Right atrium auricular region (tissue), 2 donors: Measurements from ENCODE around the gene OR5AN1. TPM values are rescaled to one million over a fixed set of nuclear protein-coding genes. Genes with fewer than 3 reads are reported as not detected.
"Not testable (repeated sequence)": the region's sequence is repeated elsewhere in the genome, so short reads cannot be mapped to it uniquely, and the experiment has no call there.

Source experiments
- DNase-seq: peaks from one replicate; pipeline ENCODE4 v3.0.0-alpha.2; 2019; ENCODE audit warnings: low spot score
- H3K27ac ChIP-seq, 2 donors: fragments of 200-600 bp; sonication (generic); 1 replicate in 1 of 2; 2 replicates in 1 of 2; pipeline ENCODE4 v1.5.1; 2016 to 2019
- H3K27me3 ChIP-seq, 2 donors: fragments of 200-600 bp; sonication (generic); one replicate each; pipeline versions ENCODE4 v1.5.1 to v1.6.0; 2017 to 2019
- H3K36me3 ChIP-seq: fragments of 200-600 bp; sonication (generic); one replicate; pipeline ENCODE4 v1.5.1; 2016
- H3K4me1 ChIP-seq, 2 donors: fragments of 200-600 bp; sonication (generic); one replicate each; pipeline versions ENCODE4 v1.5.1 to v1.6.0; 2017 to 2019
- H3K4me3 ChIP-seq, 2 donors: fragments of 200-600 bp; sonication (generic); 1 replicate in 1 of 2; 2 replicates in 1 of 2; pipeline ENCODE4 v1.5.1; 2017 to 2019; ENCODE audit warnings: mild to moderate bottlenecking in 1 of 2, moderate library complexity in 1 of 2
- H3K9me3 ChIP-seq, 2 donors: fragments of 200-600 bp; sonication (generic); one replicate each; pipeline ENCODE4 v1.5.1; 2019
- total RNA-seq, 2 donors: library from RNA; depleted of rRNA; stranded (reverse); fragments of >200 nt; gene quantifications; one replicate each; pipeline ENCODE4 v1.1.0, GENCODE V29; 2016
- TF ChIP-seq, protein P1 (sequence below), 2 donors: fragments of 200-600 bp; sonication (generic); IDR thresholded peaks; one replicate each; pipeline ENCODE4 v1.5.1; 2019; ENCODE audit warnings: antibody characterized with exemption in 2 of 2

OR5AN1 gene, protein sequence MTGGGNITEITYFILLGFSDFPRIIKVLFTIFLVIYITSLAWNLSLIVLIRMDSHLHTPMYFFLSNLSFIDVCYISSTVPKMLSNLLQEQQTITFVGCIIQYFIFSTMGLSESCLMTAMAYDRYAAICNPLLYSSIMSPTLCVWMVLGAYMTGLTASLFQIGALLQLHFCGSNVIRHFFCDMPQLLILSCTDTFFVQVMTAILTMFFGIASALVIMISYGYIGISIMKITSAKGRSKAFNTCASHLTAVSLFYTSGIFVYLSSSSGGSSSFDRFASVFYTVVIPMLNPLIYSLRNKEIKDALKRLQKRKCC
- total RNA-seq: not detected

DNA sequence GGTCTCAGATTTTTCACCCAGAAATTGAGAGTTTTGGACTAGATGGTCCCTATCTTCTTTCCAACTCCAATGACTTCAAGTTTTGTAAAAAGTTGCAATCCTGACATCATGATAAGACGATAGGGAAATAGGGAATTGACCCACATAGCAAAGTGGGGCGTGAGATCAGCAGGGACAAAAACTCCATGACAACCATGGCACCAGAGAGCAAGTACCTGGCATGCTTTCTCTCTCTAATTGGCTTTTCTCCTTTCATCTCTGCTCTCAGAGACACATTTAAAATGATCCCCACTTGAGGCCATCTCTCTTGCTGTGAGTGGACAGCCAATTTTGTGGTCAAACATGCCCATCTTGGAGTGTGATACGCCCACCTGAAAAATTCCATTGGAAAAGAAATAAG lies at the start of gene OR5AN1:
TSS of gene OR5AN1 (plus strand) at position 301 of the 400 bp plus-strand sequence. CDS start 5,564 bp downstream, outside the sequence.
- Histone ChIP-seq H3K36me3 (no peaks in the 10 kb centered on the region), H3K27ac (no peak within 1 kb of the TSS), H3K27me3 (no peaks in the 10 kb centered on the region), H3K9me3 (no peaks in the 10 kb centered on the region), H3K4me3 (no peak within 1 kb of the TSS), H3K4me1 (no peaks in the 10 kb centered on the region)
- TF ChIP-seq, protein P1, sequence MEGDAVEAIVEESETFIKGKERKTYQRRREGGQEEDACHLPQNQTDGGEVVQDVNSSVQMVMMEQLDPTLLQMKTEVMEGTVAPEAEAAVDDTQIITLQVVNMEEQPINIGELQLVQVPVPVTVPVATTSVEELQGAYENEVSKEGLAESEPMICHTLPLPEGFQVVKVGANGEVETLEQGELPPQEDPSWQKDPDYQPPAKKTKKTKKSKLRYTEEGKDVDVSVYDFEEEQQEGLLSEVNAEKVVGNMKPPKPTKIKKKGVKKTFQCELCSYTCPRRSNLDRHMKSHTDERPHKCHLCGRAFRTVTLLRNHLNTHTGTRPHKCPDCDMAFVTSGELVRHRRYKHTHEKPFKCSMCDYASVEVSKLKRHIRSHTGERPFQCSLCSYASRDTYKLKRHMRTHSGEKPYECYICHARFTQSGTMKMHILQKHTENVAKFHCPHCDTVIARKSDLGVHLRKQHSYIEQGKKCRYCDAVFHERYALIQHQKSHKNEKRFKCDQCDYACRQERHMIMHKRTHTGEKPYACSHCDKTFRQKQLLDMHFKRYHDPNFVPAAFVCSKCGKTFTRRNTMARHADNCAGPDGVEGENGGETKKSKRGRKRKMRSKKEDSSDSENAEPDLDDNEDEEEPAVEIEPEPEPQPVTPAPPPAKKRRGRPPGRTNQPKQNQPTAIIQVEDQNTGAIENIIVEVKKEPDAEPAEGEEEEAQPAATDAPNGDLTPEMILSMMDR (IDR thresholded peaks at IDR 0.05): no peak
- DNase-seq: no peak

DNA sequence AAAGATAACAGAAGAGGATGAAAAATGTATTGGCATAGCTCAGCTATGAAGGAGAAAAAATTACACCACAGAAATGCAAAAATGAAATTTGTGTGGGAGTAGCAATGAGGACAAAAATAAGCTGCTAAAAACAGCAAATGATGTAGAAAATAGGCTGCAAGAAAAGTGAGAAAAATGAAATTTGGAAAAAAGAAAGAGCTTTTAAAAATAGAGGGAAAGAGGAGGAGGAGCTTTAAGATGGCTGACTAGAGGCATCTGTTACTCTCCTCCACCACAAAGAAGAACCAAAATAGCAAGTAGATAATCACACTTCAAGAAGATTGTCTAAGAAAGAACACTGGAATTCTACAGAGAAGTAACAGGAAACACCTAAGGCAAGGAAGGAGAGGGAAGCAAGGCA lies 23.7 kb upstream of the OR5AN1 start:
- H3K27me3 ChIP-seq: no peaks in the 10 kb centered on the region
- H3K4me1 ChIP-seq: no peaks in the 10 kb centered on the region
- H3K27ac ChIP-seq: no peak overlapping the region
- H3K36me3 ChIP-seq: no peaks in the 10 kb centered on the region
- H3K9me3 ChIP-seq: peaks cover 0 to 5% of the 10 kb centered on the region in 2 donors
- DNase-seq: no peak
- H3K4me3 ChIP-seq: no peak overlapping the region
- TF ChIP-seq, protein P1 (IDR thresholded peaks at IDR 0.05): no peak

DNA sequence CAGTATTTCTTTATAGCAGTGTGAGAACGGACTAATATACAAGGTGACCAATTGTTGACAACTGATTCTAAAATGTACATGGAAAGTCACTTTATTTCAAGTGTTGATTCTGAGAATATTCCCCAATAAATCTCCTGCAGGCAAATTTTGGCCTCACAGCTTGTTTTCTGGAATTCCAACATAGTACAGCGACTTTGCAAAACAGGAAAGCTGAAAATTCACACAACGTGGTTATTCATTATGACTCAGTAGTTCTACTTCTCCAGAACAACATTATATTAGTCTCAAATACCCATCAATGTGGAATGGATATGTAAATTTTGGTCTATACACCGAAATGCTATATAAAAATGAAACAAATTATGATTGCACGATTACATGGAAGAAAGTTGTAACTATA lies 22.5 kb upstream of the OR5AN1 start:
- TF ChIP-seq, protein P1 (IDR thresholded peaks at IDR 0.05): no peak
- no peaks in the 10 kb centered on the region for H3K36me3 ChIP-seq
- no peak overlapping the region for H3K4me3 ChIP-seq
- H3K27me3 ChIP-seq: no peaks in the 10 kb centered on the region
- no peak overlapping the region for H3K27ac ChIP-seq
- no peaks in the 10 kb centered on the region for H3K4me1 ChIP-seq
- DNase-seq: no peak
- H3K9me3 ChIP-seq: peaks cover 0 to 5% of the 10 kb centered on the region in 2 donors

DNA sequence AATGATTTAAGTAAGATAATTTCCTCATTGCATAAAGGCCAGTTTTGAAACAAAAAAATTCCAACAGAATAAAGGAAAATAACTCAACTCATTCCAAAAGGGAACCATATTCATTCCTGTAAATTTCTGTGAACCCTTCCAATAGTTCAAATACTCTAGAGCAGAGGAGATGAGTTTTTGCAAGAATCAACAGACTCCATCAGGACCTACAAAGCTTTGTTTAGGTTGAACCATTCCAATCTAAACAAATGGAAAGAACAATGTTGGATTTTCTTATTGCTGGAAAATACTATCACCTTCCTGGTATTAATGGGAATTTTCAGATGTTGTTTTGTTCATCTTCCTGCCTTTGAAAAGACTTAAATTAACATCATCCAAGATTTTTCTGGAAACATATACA lies 21.8 kb upstream of the OR5AN1 start:
- DNase-seq: no peak
- peaks cover 0 to 5% of the 10 kb centered on the region in 2 donors for H3K9me3 ChIP-seq
- no peak overlapping the region for H3K27ac ChIP-seq
- H3K27me3 ChIP-seq: no peaks in the 10 kb centered on the region
- H3K4me3 ChIP-seq: no peak overlapping the region
- H3K4me1 ChIP-seq: no peaks in the 10 kb centered on the region
- TF ChIP-seq, protein P1 (IDR thresholded peaks at IDR 0.05): no peak
- H3K36me3 ChIP-seq: no peaks in the 10 kb centered on the region

DNA sequence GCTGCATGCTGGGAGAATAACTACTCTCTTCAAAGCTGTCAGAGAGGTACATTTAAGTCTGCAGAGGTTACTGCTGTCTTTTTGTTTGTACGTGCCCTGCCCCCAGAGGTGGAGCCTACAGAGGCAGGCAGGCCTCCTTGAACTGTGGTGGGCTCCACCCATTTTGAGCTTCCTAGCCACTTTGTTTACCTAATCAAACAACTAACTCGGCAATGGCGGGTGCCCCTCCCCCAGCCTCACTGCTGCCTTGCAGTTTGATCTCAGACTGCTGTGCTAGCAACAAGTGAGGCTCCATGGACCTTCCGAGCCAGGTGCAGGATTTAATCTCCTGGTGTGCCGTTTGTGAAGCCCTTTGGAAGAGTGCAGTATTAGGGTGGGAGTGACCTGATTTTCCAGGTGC lies 9.0 kb upstream of the OR5AN1 start:
- H3K4me3 ChIP-seq, DNase-seq, H3K9me3 ChIP-seq, H3K36me3 ChIP-seq, H3K4me1 ChIP-seq, H3K27ac ChIP-seq, H3K27me3 ChIP-seq: not testable (repeated sequence)

DNA sequence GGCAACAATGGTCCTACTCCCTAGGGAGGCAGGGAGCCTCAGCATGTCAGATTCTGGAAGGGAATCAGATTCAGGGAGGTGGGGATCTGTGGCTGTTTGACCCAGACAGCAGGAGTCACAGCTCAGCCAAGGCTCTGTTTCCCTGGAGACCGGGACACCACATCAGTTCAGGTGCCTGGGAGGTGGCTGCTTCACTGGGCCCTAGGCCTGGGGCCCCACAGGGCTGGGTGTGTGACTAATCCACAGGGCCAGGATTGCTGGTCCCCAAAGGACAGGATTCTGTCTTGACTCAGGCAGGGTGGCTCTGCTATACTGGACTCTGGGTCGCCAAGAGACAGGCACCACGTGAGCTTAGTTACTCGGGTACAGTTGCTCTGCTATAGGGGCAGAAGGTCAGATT lies 3.5 kb upstream of the OR5AN1 start:
- H3K4me1 ChIP-seq: no peaks in the 10 kb centered on the region
- H3K9me3 ChIP-seq: no peaks in the 10 kb centered on the region
- no peak overlapping the region for H3K4me3 ChIP-seq
- H3K36me3 ChIP-seq: no peaks in the 10 kb centered on the region
- no peaks in the 10 kb centered on the region for H3K27me3 ChIP-seq
- H3K27ac ChIP-seq: no peak overlapping the region
- TF ChIP-seq, protein P1 (IDR thresholded peaks at IDR 0.05): no peak
- no peak for DNase-seq
